Activated T-cell treated with anti-CD3 and anti-CD28 coated beads, Interleukin-2, amount 50 U/mL, for 48 hours (primary cell): Measurements from ENCODE around the gene CARD11.

Experiments
- DNase-seq, 2 experiments: peaks; one replicate each; pipeline ENCODE4 v3.0.0-alpha.2; 2020

Gene CARD11

DNA sequence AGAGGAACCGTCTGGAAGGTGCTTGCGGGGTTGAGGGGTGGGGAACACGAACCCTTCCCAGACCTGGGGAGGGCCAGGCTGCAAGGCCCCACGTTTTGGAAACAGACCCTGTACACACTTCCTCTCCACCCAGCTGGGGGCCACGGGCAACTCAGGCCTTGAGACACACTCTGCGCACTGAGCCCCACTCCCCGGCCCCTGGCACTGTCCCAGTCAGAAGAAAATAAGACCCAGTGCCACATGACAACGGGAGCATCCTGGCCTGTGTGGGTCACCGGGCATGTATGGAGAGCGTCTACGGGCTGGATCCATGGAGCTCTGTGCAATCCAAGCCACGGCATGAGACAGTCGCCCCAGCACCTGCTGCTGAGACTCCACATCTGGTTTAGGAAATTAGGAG is 63.7 kb downstream of the CARD11 start:
- no peak for DNase-seq

DNA sequence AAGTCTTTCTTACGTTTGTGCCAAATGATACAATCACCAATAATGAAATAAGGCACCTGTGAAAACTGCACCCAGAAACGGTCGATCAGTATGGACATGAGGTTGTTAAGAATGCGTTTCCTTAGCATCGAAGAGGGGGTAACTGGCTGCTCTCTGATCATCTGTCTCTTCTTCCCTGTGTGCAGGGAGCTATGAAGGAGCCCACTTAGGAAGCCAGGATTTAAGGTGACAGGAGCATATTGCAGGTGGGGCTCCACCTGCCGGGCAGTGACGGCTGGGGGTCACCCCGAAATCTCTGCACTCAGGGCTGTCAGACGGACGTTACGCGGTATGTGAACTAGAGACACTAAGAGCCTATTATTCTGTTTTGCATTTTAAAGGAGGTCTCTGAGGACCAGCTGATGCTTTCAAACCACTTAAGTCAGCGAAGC is 64.5 kb downstream of the CARD11 start:
- DNase-seq: peak; percentile 48 to 51

DNA sequence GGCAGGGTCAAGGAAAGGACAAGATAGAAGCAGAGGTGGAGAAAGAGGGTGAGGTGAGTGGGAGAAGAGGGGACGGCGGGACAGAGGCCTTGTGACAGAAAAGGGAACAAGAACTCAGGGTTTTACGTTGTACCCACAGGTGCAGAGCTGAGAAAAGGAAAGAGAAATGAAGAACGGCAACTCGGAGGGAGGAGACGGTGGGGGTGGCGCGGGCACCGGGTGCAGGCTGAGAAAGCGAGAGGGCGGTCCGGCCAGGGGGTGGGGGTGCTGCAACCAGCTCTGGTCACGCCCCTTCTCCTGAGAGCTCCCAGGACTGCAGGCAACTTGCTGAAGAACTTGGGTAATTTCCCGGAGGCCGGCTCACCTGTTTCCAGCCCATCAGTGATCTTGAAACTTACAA is 65.3 kb downstream of the CARD11 start:
- DNase-seq: peak; percentile 87 to 92

DNA sequence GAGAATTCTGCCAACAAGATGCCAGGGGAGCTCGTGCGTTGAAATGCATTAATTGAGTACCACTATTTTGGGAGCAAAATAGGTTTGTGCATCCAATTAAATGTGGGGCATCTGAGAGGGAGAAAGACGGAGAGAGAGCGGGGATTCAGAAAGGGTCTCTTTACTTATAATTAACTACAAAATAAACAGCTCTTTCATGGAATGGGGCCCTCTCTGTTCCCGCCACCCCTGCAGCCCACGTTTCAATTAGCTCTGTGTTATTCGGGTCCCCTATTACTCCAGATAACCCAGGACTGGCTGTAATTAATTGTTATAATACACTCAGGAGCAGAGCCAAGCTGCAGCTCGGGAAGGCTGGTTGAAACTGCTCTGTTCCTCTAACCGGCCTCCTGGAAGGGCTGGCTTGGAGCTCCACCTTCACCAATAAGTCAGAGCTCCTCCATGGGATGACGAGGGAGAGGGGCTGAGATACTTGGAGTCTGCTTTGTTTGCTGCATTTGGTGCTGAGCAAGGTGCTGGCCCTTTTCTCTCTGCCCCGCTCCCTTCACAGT is 67.8 kb downstream of the CARD11 start:
- DNase-seq: no peak

DNA sequence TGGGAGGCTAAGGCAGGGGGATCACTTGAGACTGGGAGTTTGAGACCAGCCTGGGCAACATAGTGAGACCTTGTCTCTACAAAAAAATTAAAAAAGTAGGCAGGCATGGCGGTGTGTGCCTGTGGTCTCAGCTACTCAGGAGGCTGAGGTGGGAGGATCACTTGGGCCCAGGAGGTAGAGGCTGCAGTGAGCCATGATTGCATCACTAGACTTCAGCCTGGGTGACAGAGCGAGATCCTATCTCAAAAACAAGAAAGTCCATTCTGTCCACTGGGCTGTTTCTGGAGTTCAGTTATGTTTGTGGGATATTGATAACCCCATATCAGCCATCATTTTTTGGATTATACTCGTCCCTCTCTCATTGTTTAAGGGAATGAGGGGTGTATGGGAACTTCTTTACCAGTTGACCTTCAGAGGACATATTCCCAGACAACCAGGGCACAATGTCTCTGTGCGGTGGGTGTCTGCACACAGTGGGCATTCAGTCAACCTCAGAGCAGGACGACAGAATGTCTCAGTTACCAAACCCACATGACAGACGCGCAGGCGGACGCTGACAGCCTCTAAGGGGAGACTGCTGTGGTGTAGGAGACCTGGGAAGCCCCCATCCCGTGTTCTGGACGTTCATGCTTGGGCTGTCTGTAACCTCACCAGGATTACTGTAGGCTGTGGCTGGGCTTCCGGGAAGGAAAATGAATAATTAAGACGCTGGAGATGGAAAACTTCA is 69.4 kb downstream of the CARD11 start:
- DNase-seq: peak in 1 of 2 experiments; percentile 6

DNA sequence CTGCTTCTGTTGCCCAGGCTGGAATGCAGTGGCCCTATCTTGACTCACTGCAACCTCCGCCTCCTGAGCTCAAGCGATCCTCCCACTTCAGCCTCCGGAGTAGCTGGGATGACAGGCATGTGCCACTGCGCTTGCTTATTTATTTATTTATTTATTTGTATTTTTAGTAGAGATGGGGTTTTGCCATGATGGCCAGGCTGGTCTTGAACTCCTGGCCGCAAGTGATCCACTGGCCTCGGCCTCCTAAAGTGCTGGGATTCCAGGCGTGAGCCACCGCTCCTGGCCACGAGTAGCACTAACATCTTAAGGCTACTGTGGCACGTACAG is 70.9 kb downstream of the CARD11 start:
- no peak for DNase-seq

DNA sequence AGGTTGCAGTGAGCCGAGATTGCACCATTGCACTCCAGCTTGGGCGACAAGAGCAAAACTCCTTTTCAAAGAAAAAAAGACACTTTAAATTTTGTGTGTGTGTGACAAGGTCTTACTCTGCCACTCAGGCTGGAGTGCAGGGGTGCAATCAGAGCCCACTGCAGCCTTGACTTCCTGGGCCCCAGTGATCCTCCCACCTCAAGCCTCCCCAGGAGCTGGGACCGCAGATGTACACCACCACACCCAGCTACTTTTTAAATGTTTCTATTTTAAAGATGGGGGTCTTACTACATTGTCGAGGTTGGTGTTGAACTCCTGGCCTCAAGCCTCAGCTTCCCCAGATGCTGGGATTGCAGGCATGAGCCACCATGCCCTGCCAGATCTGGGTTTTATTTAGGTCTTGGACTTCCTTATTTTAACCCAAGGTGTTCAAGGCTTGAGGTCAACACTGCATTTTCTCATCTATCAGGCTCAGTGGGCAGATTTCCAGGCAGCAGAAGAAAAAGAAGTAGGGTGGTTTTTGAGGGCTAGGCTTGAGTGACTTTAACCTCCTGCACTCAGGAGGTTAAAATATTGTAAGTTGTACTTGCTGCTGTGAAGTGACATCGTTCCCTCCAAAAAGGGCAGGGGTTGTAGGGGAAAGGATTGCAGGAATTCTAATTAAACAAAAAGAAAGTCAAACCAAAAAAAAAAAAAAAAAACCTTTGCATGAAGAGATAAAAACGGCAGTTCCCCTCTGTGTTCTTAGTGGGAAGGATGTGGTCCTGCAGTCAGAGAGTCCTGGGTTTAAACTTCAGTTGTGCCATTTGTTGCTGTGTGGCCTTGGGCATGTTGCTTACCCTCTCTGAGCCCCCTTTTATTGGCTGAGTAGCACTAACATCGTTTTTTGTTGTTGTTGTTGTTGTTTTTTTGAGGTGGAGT is 71.5 kb downstream of the CARD11 start:
- DNase-seq: peak; percentile 12 to 14

DNA sequence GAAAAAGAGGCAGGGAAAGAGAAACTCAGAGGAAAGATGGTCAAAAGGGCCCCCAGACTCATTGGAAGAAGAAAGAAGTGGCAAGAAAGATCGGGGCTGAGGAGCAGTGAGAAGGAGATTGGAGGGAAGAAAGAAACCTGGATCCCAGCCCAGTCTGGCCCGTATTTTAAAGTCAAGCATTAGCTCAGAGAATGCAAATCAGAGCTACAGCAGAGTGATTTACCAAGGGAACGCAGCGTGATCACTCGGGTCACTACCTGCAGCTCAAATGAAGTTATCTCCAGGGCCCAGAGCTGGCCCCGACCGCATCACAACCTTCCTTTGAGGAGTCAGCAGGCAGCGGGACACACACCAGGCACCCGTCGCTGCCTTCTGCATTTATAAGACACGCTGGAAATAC is 72.8 kb downstream of the CARD11 start:
- DNase-seq: no peak

DNA sequence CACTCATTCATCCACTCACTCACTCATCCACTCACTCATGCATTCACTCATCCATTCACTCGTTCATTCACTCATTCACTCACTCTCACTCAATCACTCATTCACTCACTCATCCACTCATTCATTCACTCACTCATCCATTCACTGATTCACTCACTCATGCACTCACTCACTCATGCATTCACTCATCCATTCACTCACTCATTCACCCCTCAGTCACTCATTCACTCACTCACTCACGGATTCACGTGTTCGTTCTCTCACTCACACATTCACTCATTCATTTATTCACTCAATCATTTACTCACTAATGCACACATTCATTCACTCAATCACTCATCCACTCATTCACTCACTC is 73.4 kb downstream of the CARD11 start:
- DNase-seq: no peak

DNA sequence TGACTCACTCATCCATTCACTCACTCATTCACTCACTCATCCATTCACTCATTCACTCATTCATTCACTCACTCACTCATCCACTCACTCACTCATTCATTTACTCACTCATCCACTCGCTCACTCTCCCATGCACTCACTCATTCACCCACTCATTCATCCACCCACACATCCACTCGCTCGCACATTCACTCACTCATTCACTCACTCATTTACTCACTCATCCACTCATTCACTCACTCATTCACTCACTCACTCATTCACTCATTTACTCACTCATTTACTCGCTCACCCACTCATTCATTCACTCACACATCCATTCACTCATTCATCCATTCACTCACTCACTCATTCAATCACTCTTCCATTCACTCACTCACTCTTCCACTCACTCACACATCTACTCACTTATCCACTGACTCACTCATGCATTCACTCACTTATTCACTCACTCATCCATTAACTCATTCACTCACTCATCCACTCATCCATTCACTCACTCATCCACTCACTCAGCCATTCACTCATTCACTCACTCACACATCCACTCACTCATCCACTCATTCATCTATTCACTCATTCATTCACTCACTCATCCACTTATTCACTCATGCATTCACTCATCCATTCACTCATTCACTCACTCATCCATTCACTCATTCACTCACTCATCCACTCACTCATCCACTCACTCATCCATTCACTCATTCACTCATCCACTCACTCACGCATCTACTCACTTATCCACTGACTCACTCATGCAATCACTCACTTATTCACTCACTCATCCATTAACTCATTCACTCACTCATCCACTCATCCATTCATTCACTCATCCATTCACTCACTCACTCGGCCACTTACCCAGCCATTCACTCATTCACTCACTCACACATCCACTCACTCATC is 74.0 kb downstream of the CARD11 start:
- DNase-seq: peak; percentile 10 to 15

DNA sequence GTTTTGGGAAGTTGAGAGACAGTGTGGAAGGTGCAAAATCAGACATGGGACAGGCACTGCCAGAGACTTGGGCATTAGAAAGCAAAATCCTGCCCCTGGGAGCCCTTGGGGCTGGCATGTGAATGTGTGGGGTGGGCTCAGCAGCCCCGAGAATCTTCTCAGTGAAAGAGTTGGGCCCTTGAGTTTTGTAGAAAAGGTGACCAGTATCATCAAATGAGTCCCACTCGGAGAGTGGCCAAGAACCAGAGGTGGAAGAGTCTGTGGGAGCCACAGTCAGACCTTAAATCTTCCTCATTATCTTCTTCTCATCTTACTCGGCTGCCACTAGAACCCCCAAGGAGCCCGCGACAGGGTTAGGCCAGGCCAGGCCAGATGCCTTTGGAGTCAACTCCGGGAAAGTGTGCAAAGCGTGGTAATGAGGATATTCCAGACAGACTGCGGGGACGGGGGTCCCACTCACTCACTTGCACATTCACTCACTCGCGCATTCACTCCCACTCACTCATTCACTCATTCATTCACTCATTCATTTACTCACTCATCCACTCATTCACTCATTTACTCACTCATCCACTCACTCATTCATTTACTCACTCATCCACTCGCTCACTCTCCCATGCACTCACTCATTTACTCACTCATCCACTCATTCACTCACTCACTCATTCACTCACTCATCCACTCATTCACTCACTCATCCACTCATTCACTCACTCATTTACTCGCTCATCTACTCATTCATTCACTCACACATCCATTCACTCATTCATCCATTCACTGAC is 74.9 kb downstream of the CARD11 start:
- DNase-seq: peak; percentile 20 to 22

DNA sequence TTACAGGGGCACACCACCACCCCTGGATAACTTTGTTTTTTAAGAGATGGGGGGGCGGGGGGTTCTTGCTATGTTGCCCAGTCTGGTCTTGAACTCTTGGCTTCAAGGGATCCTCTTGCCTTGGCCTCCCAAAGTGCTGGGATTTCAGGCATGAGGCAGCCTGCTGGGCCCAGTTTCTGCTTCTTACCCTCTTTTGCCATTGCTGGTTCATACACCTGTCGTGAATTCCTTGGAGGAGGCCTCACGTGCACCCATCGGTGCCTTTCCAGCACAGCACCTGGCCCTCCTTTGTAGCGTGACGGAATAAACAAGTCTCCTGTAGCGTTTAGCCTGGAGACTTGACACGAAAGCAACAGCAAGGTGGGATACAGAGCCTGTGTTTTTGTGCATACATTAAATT is 75.5 kb downstream of the CARD11 start:
- DNase-seq: peak; percentile 14 to 16

DNA sequence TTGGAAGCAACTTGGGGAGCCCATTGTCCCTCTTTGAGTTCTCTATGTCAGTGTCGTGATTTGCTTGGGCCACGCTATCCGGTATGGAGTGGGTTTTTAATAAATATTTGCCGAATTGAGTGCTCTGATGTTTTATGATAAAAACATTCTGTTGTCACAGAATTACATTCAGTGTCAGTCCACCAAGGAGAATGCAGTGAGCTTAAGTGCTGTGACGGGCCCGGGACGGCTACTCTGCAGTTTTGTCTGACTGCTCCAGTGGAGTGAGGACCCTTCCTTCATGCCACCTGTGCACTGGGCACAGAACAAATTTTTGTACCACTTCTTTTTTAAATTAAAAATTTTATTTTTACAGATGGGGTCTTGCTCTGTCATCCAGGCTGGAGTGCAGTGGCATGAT is 76.0 kb downstream of the CARD11 start:
- peak in 1 of 2 experiments; percentile 16 for DNase-seq

DNA sequence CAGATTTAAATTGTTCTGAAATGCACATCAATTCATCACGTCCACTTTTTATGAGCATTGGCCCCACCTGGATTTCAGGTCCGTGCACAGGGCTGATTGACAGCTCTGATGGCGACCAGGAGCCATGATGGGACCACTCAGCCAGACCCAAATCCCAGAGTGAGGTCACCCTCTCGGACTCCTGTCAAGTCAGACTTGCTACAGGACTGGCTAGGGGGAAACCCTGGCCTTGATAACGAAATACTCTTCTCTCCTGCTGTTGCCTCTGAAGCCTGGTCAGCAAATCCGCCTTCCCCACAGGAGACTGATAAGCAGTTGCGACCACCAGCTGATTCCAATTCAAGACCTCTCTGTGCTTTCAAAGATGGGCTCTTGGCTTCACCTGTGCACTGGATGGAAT is 76.4 kb downstream of the CARD11 start:
- DNase-seq: peak; percentile 16 to 17

DNA sequence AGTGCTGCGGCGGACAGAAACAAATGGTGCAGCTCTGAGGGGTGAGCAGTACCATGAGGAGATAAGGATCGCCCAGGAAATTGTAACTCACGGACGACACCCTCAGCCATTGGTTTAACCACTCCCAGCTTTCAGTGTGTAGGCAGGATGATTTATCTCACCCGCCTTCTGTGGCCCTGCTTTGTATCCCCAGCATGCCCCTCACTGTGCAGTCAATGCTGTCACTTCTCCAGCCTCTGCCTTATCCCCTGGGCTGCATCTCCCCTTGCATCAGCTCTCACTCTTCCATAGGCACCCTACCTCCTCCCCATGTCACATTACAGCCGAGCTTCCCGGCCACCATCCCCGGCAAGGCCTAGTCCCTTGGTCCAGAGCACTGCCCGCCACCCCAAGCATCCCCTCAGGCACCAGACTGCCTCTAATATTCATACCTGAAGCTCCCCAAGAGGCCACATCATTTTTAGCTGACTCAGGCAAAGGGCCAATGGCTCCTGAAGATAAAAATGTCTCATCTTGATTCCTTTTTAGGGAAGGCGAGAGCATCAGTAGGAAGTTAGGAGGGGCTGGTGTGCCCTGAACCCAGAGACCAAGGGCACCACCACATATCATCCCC is 77.1 kb downstream of the CARD11 start:
- peak; percentile 19 to 20 for DNase-seq

DNA sequence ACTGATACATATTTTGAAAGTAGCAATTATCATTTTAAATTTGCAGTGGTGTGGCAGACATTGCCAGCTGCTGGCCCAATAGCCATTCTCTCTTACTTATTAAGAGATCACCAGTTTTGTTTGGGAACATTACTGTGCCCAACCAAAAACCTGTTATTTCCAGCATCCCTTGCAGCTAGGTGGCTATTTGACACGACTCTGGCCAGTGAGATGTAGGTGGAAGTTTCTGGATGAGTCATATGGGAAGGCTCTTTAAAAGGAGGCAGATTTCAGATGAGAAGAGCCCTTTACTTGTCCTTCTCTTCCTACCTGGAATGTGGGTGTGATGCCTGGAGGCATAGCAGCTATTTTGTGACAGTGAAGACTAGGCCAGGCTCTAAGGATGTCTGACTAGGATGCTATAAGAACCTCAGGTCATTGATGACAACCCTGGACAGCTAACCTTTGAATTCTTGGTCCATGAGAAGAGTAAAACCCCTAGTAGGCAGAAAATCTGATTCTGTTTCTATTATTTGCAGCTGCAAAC is 77.9 kb downstream of the CARD11 start:
- DNase-seq: peak; percentile 18 to 21

DNA sequence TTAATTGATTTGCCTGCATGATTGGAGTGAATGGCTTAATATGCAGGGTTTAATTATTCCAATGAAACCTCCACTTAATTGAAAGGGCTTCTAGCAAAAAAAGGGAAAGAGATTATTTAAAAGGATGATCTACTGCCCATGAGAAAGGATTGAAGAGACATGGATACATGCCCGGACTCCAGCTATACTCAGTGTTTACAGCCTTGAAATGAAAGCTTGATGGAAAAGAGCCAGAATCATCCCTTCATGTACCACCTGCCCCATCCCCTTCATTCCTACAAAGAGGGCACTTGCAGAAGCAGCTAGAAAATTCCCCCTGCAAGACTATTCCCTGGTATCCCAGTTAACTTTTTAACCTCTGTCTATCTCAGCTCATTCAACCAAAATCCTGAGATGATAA is 78.4 kb downstream of the CARD11 start:
- DNase-seq: no peak

DNA sequence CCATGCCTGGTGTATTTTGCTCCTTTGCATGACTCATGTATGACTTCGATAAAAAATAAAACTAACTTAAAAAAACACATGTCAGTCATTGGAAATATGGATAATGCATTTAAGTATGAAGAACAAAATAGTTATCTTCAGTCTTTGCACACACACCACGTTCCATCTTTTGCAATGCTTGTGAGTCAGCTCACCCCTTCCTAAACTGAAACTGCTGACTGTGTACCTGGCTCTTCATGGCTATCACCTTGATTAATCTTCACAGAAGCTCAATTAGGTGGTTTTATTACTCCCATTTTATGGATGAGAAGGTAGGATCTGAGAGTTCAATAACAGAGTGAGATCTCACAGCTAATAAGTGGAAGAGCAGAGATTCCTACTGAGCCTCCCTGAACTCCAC is 79.5 kb downstream of the CARD11 start:
- DNase-seq: peak in 1 of 2 experiments; percentile 3

DNA sequence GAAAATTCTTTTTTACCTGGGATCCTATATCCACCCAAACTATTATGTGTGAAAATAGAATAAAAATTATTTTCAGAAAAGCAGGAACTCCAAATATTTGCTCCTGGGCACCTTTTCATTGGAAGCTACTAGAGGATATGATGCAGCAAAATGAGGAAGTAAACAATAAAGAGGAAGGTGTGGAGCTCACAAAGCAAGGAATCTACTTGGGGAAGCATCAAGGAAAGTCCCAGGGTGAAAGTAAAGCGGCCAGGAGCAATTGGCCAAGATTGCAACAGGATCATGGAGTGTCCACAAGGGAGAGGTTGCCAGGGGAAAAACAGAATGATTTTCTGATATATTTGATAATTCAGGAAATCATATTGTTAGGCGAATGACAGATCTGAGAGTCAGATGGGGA is 80.8 kb downstream of the CARD11 start:
- DNase-seq: no peak

DNA sequence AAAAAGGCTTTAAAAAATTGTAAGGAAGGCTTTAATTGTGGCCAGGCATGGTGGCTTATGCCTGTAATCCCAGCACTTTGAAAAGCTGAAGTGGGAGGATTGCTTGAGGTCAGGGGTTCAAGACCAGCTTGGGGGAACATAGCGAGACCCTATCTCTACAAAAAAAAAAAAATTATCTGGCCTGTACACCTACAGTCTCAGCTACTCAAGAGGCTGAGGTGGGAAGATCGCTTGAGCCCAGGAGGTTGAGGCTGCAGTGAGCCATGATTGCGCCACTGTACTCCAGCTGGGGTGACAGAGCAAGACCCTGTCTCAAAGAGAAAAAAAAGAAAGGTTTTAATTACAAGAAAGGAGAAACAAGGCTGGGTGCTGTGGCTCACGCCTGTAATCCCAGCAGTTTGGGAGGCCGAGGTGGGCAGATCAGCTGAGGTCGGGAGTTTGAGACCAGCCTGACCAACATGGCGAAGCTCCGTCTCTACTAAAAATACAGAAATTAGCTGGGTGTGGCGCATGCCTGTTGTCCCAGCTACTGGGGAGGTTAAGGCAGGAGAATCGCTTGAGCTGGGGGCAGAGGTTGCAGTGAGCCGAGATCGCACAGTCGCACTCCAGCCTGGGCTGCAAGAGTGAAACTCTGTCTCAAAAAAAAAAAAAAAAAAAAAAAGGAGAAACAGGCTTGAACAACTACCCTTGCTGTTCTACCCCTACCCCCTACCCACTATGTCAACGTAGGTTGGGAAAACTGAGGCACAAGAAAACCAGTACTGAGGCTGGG is 83.7 kb downstream of the CARD11 start:
- DNase-seq: peak; percentile 10 to 11
